K562 (cell line): ENCODE results near the gene ALDH7A1. TPM values are rescaled to one million over a fixed set of nuclear protein-coding genes. Genes with fewer than 3 reads are reported as not detected.

ENCODE experiments used
- ATAC-seq: fragments of 200-7000 bp; cut with Tn5 transposase; 3 replicates; pipeline ENCODE4 v1.9.1; 2020; ENCODE audit warnings: moderate library complexity
- BruUV-seq: library from RNA; stranded (reverse); fragments of 400-500 nt; replicated peaks from 2 replicates; lab custom pipeline; 2021; lab: Mats Ljungman, UMichigan
- CTCF ChIA-PET: fragments of 300-600 bp; formaldehyde crosslinking; extraction: SDS; loops from one replicate; lab custom pipeline; 2021; ENCODE audit warnings: low intra/inter-chr PET ratio; lab: Yijun Ruan, JAX
- POLR2A ChIA-PET: fragments of 300-600, 350-650 bp; sonication (Branson Sonifier 250); formaldehyde crosslinking; extraction: SDS; loops from one replicate; lab custom pipeline; 2021; ENCODE audit warnings: antibody characterized with exemption, inconsistent platforms; lab: Yijun Ruan, JAX
- DNase-seq, 4 experiments: peaks; one replicate each; pipeline versions ENCODE4 v3.0.0 to v3.0.0-alpha.2; 2011 to 2018; ENCODE audit warnings: low spot score in 3 of 4, mixed read lengths in 3 of 4; ENCODE audit errors: extremely low read depth in 1 of 4
- FAIRE-seq: peaks from 2 replicates; lab custom pipeline; 2011; peaks lifted over from hg19 to GRCh38; lab: Jason Lieb, UNC
- H2AFZ ChIP-seq: 2 replicates; pipeline ENCODE4 v1.6.0; 2011; ENCODE audit warnings: low read depth, low read length, control low read depth, inconsistent platforms
- H3K27ac ChIP-seq: fragments of 200-600 bp; 3 replicates; pipeline ENCODE4 v1.8.0; 2011; ENCODE audit warnings: low read depth, mild to moderate bottlenecking, control low read depth, inconsistent platforms, low read length, moderate library complexity, mixed read lengths; ENCODE audit errors: extremely low read depth
- H3K27me3 ChIP-seq, 2 experiments: fragments of 300-600 bp in 1 of 2; 2 replicates in 1 of 2; 3 replicates in 1 of 2; pipeline versions ENCODE4 v1.6.0 to v1.8.0; 2011; ENCODE audit warnings: inconsistent platforms in 2 of 2, low read length in 2 of 2, mild to moderate bottlenecking in 1 of 2, mixed read lengths in 1 of 2, moderate library complexity in 1 of 2; ENCODE audit not compliant: control insufficient read depth in 2 of 2, insufficient read depth in 2 of 2
- H3K36me3 ChIP-seq: fragments of 300-600 bp; 3 replicates; pipeline ENCODE4 v1.8.0; 2011; ENCODE audit warnings: mild to moderate bottlenecking, low read length, inconsistent platforms; ENCODE audit not compliant: control insufficient read depth, insufficient read depth
- H3K4me1 ChIP-seq, 2 experiments: fragments of 200-600 bp in 1 of 2; replicated peaks in 1 of 2; 2 replicates in 1 of 2; 3 replicates in 1 of 2; pipeline versions ENCODE4 v1.5.1 to v1.8.0; 2011; ENCODE audit warnings: inconsistent platforms in 2 of 2, low read length in 2 of 2, mild to moderate bottlenecking in 1 of 2, mixed read lengths in 1 of 2, moderate library complexity in 1 of 2; ENCODE audit not compliant: control insufficient read depth in 2 of 2, insufficient read depth in 2 of 2
- H3K4me2 ChIP-seq: 2 replicates; pipeline ENCODE4 v1.6.1; 2011; ENCODE audit warnings: low read length, control low read depth, inconsistent platforms, mixed read lengths; ENCODE audit not compliant: insufficient read depth
- H3K4me3 ChIP-seq: fragments of 200-600 bp; sonication (generic), shearing (Covaris generic); 2 replicates; pipeline ENCODE4 v1.5.1; 2016; ENCODE audit warnings: control low read depth, inconsistent platforms
- H3K79me2 ChIP-seq: fragments of 200-600 bp; 3 replicates; pipeline ENCODE4 v1.8.0; 2011; ENCODE audit warnings: low read length, inconsistent platforms; ENCODE audit not compliant: control insufficient read depth, insufficient read depth
- H3K9ac ChIP-seq, 2 experiments: 2 replicates each; pipeline versions ENCODE4 v1.6.0 to v1.6.1; 2011; ENCODE audit warnings: low read depth in 2 of 2, low read length in 2 of 2, control low read depth in 1 of 2, inconsistent platforms in 1 of 2, mild to moderate bottlenecking in 1 of 2, mixed read lengths in 1 of 2; ENCODE audit not compliant: insufficient read depth in 1 of 2
- H3K9me1 ChIP-seq: one replicate; pipeline ENCODE4 v1.6.0; 2011; ENCODE audit warnings: inconsistent platforms, mild to moderate bottlenecking, low read length, moderate library complexity; ENCODE audit not compliant: control insufficient read depth, insufficient read depth
- H3K9me3 ChIP-seq: replicated peaks from 2 replicates; pipeline ENCODE4 v1.5.1; 2011; ENCODE audit warnings: low read depth, low read length, inconsistent platforms; ENCODE audit not compliant: control insufficient read depth, insufficient read depth
- H4K20me1 ChIP-seq: replicated peaks from 2 replicates; pipeline ENCODE4 v1.6.1; 2011; ENCODE audit warnings: low read length, inconsistent platforms, mixed read lengths; ENCODE audit not compliant: control insufficient read depth, insufficient read depth
- BRD4 ChIP-seq: fragments of 200-600 bp; sonication (generic); IDR thresholded peaks from 2 replicates; pipeline ENCODE4 v1.6.1; 2017; ENCODE audit warnings: inconsistent platforms
- CHCHD3 ChIP-seq: fragments of 250-450 bp; sonication (Bioruptor Pico); IDR thresholded peaks from 2 replicates; pipeline ENCODE4 v2.1.2; 2022; ENCODE audit warnings: mild to moderate bottlenecking
- DMBX1 ChIP-seq: fragments of 250-450 bp; sonication (Bioruptor Pico); IDR thresholded peaks from 2 replicates; pipeline ENCODE4 v1.8.0; 2022; ENCODE audit warnings: inconsistent platforms, mild to moderate bottlenecking, moderate library complexity, borderline replicate concordance
- ILK ChIP-seq: fragments of 450-650 bp; IDR thresholded peaks from 2 replicates; pipeline ENCODE4 v1.6.1; 2016; ENCODE audit warnings: missing genetic modification characterization, low read depth, mild to moderate bottlenecking, missing compliant biosample characterization, moderate library complexity, borderline replicate concordance
- NR2C2 ChIP-seq, 2 experiments: fragments of 200-800 bp in 1 of 2; sonication (Bioruptor generic) in 1 of 2; sonication (generic) in 1 of 2; formaldehyde crosslinking in 1 of 2; IDR thresholded peaks; 2 replicates each; pipeline versions ENCODE4 v1.6.1 to v1.8.0; 2016 to 2022; ENCODE audit warnings: mild to moderate bottlenecking in 1 of 2, missing compliant biosample characterization in 1 of 2, missing genetic modification characterization in 1 of 2, missing genetic modification reagents in 1 of 2
- NRF1 ChIP-seq, 2 experiments: fragments of 450-650 bp; IDR thresholded peaks in 1 of 2; conservative IDR thresholded peaks in 1 of 2; 2 replicates each; pipeline ENCODE4 v1.6.1; 2014; ENCODE audit warnings: mild to moderate bottlenecking in 2 of 2
- NUFIP1 ChIP-seq: fragments of 450-650 bp; IDR thresholded peaks from 2 replicates; pipeline ENCODE4 v1.6.1; 2018; ENCODE audit not compliant: partially characterized antibody
- POLR2AphosphoS5 ChIP-seq: IDR thresholded peaks from 2 replicates; pipeline ENCODE4 v1.6.1; 2011; ENCODE audit warnings: mild to moderate bottlenecking, low read depth, low read length, moderate library complexity; ENCODE audit not compliant: control insufficient read depth, insufficient read depth
- ZNF347 ChIP-seq: fragments of 450-650 bp; formaldehyde crosslinking; IDR thresholded peaks from 2 replicates; pipeline ENCODE4 v1.4.0; 2020; ENCODE audit warnings: low read depth, mild to moderate bottlenecking, moderate library complexity
- WGBS: fragments of 100-300 bp; shearing (Covaris generic); methylation state at CpG from one replicate; pipeline ENCODE4 v1.1.6; 2016; ENCODE audit warnings: low coverage, mixed read lengths; ENCODE audit not compliant: insufficient coverage; ENCODE audit errors: missing lambda C conversion rate; 5-methylcytosine and 5-hydroxymethylcytosine counted together
- in situ Hi-C: fragments of 300-500 bp; cut with MboI; formaldehyde crosslinking; loops from 4 replicates; pipeline ENCODE4 v1.15.0; 2018; ENCODE audit warnings: inconsistent platforms, mixed read lengths
- intact Hi-C: fragments of 100-400 bp; cut with micrococcal nuclease; formaldehyde crosslinking; loops from 2 replicates; pipeline ENCODE4 v1.14.2; 2022
- polyA plus RNA-seq, 8 experiments: library from polyadenylated mRNA; depleted of rRNA in 4 of 8; stranded (reverse) in 5 of 8; unstranded in 3 of 8; fragments of >200 nt; fragmentation: Nextera tagmentation in 2 of 8; fragmentation: Illumina TruSeq in 1 of 8; extraction: Ambion mirVana in 2 of 8; extraction: Trizol in 1 of 8; gene quantifications; 2 replicates each; pipeline versions ENCODE4 v1.2.1 to v1.2.3, GENCODE V29; 2011 to 2014; ENCODE audit warnings: inconsistent platforms in 1 of 8, missing spikeins in 1 of 8
- total RNA-seq, 7 experiments: library from RNA; depleted of rRNA in 6 of 7; stranded (reverse); fragments of >200 nt in 6 of 7; fragmentation: Illumina TruSeq in 2 of 7; extraction: Trizol in 2 of 7; gene quantifications; 2 replicates each; pipeline versions ENCODE4 v1.2.1 to v1.2.3, GENCODE V29; 2011 to 2021; ENCODE audit warnings: low replicate concordance in 1 of 7

The ALDH7A1 gene
- total and polyA plus RNA-seq, 9 of the 15 experiments (the other 6 are each of a cell fraction or from before 2014, with no cell fraction given): 0.04 to 0.49 TPM; not detected in 7

- FAIRE-seq: no peak
- H3K27ac ChIP-seq: no peak overlapping the region
- no TSS peak for BruUV-seq
- no peak for DNase-seq
- TF ChIP-seq NR2C2 (CRISPR knock-in tag; IDR thresholded peaks at IDR 0.05) (no peak), NR2C2 (tag; IDR thresholded peaks at IDR 0.05) (no peak), CHCHD3 (no peak), BRD4 (no peak), NUFIP1 (no peak), NRF1 (conservative IDR thresholded peaks at IDR 0.05 in 1 of 2, IDR thresholded peaks at IDR 0.05 in 1 of 2) (no peak), DMBX1 (CRISPR knock-in tag) (no peak), POLR2AphosphoS5 (no peak), ILK (tag) (no peak), ZNF347 (CRISPR knock-in tag) (no peak)
- no peak overlapping the region for H3K9ac ChIP-seq
- no peaks in the 10 kb centered on the region for H3K27me3 ChIP-seq
- no peaks in the 10 kb centered on the region for H4K20me1 ChIP-seq
- 6% methylated on average over 3 of the region's 3 CpGs for WGBS
- no peak overlapping the region for H3K4me3 ChIP-seq
- ChIA-PET CTCF (no interaction called here), POLR2A (no interaction called here)
- no peak overlapping the region for H2AFZ ChIP-seq
- H3K36me3 ChIP-seq: no peaks in the 10 kb centered on the region
- H3K4me1 ChIP-seq: no peaks in the 10 kb centered on the region
- no peaks in the 10 kb centered on the region for H3K9me3 ChIP-seq
- no peaks in the 10 kb centered on the region for H3K9me1 ChIP-seq
- H3K4me2 ChIP-seq: no peak overlapping the region
- in situ Hi-C loops: no loop called here
- no peaks in the 10 kb centered on the region for H3K79me2 ChIP-seq
- intact Hi-C loops: no loop called here
- no peak for ATAC-seq
These were observed 111.9 kb downstream of the ALDH7A1 start for GRCh38 chr5:126483156-126483555.
